Liver (tissue), 3 donors: ENCODE data around the gene RARB.

Experiments
- CTCF ChIP-seq: fragments of 150-350 bp; IDR thresholded peaks from 2 replicates; pipeline ENCODE4 v1.5.1; 2017; ENCODE audit warnings: improper control_type of control experiment, low read depth, low read length; ENCODE audit not compliant: missing input control
- NR2F2 ChIP-seq: IDR thresholded peaks from 2 replicates; pipeline ENCODE4 v1.6.1; 2016; ENCODE audit warnings: antibody characterized with exemption
- ZBTB33 ChIP-seq: IDR thresholded peaks from 2 replicates; pipeline ENCODE4 v1.6.1; 2016; ENCODE audit warnings: antibody characterized with exemption
- donor health status: healthy.
- donor health status: healthy.

- TF ChIP-seq CTCF (no peak), NR2F2 (no peak), ZBTB33 (no peak)
These were observed 80.8 kb downstream of the RARB start for GRCh38 chr3:25508901-25509300.
